HG03439 (cell line): ENCODE measurements around the gene RAD52.

Experiments used
- ATAC-seq: cut with Tn5 transposase; IDR thresholded peaks from one replicate; pipeline ENCODE4 v1.9.1; 2021; ENCODE audit warnings: mild to moderate bottlenecking, moderate library complexity; ENCODE audit not compliant: unreplicated experiment

The RAD52 gene

GRCh38 chr12:916240-916639 lies 33.3 kb downstream of the RAD52 start:
- ATAC-seq: no peak

DNA sequence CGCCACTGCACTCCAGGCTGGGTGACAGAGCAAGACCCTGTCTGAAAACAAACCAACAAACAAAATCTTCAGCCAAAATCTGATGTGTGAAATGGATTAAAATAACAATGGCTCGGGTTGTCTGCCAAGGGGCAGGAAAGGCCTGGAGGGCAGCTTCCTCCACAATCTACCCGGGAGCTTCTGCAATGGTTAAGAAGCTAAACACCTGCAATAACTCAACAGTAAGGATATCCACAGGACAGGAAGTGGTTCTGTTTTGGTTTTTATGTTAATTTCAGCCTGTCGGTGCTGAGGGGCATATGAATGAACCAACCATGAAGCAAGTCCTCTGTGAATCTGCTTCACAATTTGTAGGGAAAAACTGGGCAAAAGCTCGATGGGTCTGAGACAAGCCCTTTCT lies 34.4 kb downstream of the RAD52 start:
- no peak for ATAC-seq

DNA sequence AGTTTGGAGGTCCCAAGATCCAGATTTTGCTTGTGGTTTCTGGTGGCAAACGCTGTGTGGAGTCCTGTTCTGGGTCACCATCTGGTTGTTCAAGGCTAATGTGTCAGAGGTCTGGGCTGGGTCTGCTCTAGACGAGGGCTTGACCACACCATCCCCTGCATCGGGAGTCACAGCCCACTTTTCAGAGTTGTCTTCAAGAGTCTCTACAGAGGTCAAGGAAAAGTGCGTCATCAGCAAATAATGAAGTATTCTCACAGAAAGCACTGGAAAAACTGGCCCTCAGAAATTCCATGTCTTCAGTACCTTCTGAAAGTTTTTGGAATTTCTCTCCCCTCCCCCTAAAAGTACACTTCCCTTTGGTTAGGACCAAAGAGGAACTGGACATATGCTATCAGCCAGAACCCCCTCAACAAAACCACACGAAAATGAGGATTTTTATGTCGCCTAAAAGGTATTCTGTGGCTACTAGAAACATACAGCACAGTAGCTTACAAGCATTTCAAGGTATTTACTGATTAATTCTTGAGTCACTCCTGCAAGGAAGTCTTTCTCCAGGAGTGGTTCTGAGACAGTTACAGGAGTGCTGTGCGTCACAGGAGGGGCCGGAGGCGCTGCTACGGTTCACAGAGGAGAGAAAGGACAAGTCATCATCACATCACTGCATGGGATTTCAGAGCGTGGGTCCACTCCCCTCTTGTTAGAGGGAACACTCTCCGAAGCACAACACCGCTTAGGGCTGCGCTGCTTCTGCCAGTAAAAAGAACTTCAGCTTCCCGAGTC lies 35.4 kb downstream of the RAD52 start:
- no peak for ATAC-seq

- ATAC-seq: no peak
These were observed 36.8 kb downstream of the RAD52 start for GRCh38 chr12:912466-913235.

DNA sequence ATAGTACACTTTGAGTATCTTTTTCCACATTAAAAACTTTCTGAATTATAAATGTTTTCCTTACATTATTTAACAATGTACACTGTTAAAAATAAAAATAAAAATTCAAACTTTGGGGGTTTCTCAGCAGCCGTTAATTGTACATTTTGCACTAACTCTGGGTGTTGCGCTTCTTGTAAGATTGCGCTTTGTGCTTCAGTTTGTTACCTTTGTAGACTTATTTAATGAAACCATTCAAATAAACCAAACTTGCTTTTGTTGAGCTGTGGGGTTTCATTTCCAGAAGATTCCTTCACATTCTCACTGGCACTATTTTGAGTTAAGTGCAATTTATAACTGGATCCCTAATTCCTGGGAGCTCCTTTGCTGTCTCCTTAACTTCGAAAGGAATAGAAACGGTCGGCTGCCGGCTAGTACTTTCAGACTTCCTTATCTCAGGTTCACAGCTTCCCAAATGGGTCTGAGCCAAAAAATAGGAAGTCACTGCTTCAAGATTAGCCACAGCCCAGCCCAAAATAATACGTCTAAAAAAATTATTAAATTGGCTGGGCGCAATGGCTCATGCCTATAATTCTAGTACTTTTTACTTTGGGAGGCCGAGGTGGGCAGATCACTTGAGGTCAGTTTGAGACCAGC lies 38.2 kb downstream of the RAD52 start:
- no peak for ATAC-seq

DNA sequence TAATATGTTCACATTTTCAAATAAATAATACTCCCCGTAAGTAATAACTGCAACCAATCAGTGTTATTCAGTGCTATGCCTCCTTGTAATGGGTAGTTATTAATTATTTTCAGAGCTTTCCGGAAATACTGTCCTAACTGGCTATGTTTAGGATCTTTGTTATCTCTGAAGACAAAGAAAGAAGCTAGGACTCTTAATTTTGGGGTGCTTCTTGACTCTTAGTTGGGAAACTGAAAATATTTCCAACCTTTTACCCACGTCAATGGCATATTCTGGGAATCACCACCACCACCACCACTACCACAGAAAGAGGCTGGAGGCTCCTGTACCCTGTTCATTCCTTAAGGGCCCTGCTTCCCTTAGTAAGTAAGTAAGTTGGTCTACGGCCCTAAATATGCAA lies 39.1 kb downstream of the RAD52 start:
- no peak for ATAC-seq

GRCh38 chr12:909861-910260 lies 39.6 kb downstream of the RAD52 start:
- no peak for ATAC-seq

GRCh38 chr12:907413-908185 lies 41.9 kb downstream of the RAD52 start:
- ATAC-seq: no peak

GRCh38 chr12:906062-906585 lies 43.4 kb downstream of the RAD52 start:
- no peak for ATAC-seq

DNA sequence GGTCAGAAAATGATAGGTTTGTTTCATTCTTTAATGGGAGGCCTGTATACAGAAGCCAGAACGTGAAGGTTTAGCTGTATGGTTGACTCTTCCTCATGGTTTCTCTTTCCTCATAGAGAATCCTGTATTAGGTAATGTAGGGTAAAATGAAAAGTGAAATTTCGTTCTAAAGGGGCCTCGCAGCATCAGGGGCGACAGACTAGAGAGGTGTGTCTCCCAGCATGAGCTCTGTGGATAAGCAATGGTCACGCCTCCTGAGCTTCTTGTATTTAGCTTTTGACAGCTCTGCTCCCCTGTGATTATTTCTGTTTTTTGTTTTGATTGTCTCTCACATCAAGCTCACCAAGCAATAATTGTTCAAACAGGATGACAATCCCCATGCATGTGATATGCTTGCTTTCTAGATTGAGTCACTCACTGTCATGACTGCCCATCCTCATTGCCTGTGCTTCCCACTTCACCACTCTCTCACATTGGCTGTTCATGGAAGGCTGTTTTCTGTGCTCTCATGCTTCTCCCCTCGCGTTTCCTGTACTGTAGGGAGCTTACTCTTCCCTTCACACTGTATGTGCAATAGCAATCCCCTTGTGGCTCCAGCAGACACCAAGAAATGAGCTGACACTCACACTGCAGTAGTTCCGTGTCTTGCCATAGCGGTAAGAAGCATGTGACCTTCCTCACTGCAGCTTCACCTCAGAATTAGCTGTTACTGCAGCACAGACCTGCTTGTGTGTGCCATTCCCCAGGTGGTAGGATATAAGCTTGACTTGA lies 44.0 kb downstream of the RAD52 start:
- ATAC-seq: no peak

DNA sequence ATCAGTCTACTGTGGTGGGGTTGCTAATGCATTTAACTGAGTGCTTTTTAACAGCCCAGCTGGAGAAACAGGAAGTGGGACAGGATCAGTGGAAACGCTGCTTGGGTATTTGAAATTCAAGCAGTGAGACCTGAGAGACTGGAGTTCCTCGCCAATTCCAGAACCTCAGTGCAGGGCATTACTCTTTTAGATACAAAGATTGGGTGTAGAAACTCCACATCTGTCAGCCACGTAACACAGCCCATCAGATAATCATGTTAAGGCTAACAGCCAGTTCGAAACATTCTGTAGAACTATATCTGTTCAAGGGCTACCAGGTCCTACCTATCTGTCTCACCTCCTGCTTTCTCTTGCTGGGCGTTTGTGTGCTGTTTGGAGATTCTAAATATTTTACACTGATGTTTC lies 45.5 kb downstream of the RAD52 start:
- no peak for ATAC-seq

DNA sequence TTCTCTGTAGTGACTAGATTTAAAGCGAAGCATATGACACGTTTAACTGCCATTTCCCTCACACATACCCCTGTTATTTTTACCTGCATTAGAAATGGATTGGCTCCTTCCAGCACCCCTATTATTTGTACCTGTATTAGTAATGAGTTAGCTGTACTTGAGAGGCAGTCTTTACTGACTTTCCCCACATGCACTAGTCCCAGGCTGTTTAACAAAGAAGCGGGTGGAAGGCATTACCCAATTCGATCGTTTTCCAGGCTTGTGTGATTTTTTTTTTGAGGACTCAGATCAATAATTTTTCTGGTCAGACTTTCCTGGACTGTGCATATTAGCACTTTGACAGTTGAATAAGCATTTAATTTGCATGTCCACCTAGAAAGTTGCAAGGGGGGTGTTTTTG lies 46.4 kb downstream of the RAD52 start:
- no peak for ATAC-seq

- ATAC-seq: no peak
These were observed 46.9 kb downstream of the RAD52 start for GRCh38 chr12:902581-902980.

DNA sequence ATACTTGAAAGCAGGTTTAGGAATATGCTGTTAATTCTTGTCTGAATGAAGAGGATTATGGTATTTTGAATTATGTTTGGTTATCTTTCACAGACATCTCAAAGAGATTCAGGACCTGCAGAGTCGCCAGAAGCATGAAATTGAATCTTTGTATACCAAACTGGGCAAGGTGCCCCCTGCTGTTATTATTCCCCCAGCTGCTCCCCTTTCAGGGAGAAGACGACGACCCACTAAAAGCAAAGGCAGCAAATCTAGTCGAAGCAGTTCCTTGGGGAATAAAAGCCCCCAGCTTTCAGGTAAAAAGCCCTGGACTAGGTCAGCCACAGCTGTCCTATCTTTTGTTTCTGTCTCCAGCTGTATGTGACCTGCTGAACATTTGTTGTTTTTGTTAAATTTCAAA lies 52.1 kb downstream of the RAD52 start:
- ATAC-seq: no peak

DNA sequence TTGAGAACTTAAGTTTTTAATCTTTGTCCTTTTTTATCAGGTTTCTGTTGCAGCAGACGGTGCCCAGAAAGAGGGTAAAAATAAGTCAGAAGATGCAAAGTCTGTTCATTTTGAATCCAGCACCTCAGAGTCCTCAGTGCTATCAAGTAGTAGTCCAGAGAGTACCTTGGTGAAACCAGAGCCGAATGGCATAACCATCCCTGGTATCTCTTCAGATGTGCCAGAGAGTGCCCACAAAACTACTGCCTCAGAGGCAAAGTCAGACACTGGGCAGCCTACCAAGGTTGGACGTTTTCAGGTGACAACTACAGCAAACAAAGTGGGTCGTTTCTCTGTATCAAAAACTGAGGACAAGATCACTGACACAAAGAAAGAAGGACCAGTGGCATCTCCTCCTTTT lies 53.5 kb downstream of the RAD52 start:
- ATAC-seq: no peak

DNA sequence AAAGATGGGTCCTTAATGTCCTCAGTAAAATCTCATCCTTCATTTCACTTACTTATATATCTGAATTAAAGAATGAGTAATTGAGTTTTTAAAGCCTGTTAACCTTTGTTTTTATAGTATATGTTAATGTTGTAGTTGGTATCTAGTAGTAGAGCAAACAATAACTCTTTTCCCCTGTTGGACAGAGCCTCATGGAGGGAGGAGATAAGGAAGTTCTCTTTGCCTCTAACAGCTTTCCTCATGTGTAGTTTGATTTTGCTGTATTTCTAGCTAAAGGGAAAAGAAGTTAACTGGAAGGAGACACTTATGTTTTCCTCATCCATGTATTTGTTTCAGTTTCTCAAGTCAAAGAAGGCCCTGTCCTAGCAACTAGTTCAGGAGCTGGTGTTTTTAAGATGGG lies 55.3 kb downstream of the RAD52 start:
- no peak for ATAC-seq

GRCh38 chr12:886206-886605 lies 63.3 kb downstream of the RAD52 start:
- ATAC-seq: no peak

GRCh38 chr12:885701-886100 lies 63.8 kb downstream of the RAD52 start:
- no peak for ATAC-seq

DNA sequence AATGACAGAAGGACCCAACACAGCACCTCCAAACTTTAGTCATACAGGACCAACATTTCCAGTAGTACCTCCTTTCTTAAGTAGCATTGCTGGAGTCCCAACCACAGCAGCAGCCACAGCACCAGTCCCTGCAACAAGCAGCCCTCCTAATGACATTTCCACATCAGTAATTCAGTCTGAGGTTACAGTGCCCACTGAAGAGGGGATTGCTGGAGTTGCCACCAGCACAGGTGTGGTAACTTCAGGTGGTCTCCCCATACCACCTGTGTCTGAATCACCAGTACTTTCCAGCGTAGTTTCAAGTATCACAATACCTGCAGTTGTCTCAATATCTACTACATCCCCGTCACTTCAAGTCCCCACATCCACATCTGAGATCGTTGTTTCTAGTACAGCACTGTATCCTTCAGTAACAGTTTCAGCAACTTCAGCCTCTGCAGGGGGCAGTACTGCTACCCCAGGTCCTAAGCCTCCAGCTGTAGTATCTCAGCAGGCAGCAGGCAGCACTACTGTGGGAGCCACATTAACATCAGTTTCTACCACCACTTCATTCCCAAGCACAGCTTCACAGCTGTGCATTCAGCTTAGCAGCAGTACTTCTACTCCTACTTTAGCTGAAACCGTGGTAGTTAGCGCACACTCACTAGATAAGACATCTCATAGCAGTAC lies 64.6 kb downstream of the RAD52 start:
- ATAC-seq: no peak

GRCh38 chr12:880656-881055 lies 68.8 kb downstream of the RAD52 start:
- ATAC-seq: no peak
